OCI-LY3 (cell line): ENCODE measurements around the gene XRCC5.

Experiments
- EZH2phosphoT487 ChIP-seq: fragments of 200-600 bp; shearing (Covaris generic); IDR thresholded peaks from 2 replicates; pipeline ENCODE4 v1.6.1; 2018; ENCODE audit warnings: antibody characterized with exemption, mixed run types, low read depth
- TF ChIP-seq, protein P1 (sequence below): fragments of 200-600, 300-600 bp; sonication (generic); IDR thresholded peaks from 2 replicates; pipeline ENCODE4 v1.5.1; 2014; ENCODE audit warnings: antibody characterized with exemption, low read length, low read depth

DNA sequence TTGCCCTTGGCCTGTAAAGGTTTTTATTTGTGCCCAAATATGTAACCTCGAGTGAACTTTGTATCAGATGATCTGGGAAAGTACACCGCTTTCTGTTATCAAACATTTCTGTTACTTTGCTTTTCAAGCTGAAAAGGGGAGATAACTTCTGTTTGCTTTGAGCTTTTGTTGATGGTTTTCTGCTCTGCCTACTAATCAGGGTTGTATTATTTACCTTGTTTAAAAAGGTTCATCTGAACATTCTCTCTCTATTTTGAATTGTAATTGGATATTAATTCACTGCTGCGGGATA, 79.4 kb downstream of the XRCC5 start:
- TF ChIP-seq EZH2phosphoT487: no peak
- TF ChIP-seq, protein P1, sequence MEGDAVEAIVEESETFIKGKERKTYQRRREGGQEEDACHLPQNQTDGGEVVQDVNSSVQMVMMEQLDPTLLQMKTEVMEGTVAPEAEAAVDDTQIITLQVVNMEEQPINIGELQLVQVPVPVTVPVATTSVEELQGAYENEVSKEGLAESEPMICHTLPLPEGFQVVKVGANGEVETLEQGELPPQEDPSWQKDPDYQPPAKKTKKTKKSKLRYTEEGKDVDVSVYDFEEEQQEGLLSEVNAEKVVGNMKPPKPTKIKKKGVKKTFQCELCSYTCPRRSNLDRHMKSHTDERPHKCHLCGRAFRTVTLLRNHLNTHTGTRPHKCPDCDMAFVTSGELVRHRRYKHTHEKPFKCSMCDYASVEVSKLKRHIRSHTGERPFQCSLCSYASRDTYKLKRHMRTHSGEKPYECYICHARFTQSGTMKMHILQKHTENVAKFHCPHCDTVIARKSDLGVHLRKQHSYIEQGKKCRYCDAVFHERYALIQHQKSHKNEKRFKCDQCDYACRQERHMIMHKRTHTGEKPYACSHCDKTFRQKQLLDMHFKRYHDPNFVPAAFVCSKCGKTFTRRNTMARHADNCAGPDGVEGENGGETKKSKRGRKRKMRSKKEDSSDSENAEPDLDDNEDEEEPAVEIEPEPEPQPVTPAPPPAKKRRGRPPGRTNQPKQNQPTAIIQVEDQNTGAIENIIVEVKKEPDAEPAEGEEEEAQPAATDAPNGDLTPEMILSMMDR: no peak
